ENCODE measurements around the gene FGD5.

The FGD5 gene

DNA sequence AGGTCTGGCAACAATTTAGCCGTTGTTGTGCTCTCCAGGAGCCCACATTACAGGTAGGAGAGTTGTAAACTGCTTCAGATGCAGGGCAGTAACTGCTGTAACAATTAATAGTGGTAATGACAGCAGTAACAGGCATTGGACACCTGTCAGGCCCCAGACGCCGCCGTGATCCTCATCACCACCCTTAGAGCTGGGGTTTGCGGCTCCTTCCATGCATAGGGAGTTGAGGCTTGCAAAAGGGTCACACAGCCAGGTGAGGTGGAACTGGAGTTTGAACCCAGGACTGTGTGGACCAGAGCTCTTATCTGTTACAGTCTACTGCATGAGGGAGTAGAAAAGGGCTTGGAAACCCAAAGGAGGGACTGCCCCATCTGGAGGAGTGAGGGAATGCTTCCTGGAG lies 101.8 kb downstream of the FGD5 start:
- TF ChIP-seq REST (IDR thresholded peaks at IDR 0.05; ENCODE audit: insufficient read depth in 1 of 2, low read depth in 2 of 2, low read length in 2 of 2): no peak
- TF ChIP-seq FOXP2 (optimal IDR thresholded peaks at IDR 0.05; ENCODE audit: borderline replicate concordance, extremely low read depth, extremely low read length, insufficient read depth): no peak
- no peak for TF ChIP-seq SIN3A (IDR thresholded peaks at IDR 0.05; ENCODE audit: borderline replicate concordance, insufficient read depth, low read length)
- no peak for TF ChIP-seq POLR2AphosphoS5 (IDR thresholded peaks at IDR 0.05; ENCODE audit: low read depth, low read length)
- no peak for TF ChIP-seq TAF1 (IDR thresholded peaks at IDR 0.05; ENCODE audit: borderline replicate concordance, insufficient read depth, low read length)

DNA sequence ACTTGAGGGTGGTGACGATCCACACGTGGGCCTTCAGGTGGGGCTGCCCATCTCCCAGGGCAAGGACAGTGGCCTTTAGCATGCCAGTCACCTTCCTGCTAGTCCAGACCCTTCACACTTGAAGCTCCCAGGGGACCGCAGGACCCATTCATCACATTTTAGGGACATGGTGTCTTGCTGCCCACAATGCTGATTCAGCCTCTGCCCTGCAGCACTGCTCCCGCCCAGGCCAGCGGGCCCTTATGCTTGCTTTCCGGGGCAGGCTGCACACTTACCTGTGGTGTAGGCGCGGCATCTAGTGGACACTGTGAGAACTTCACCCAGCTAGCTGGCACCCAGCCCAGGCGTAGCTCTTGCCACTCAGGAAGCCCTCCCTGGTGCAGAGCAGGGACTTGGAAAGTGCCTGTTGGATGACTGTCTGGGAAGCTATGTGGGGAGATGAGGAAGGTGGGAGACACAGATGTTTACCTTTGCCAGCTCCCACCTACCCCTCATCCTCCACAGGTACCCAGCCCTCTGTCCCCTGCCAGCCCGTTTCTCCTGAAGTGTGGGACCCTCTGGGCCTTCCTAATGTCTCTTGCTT lies 102.4 kb downstream of the FGD5 start:
- TF ChIP-seq FOXP2 (optimal IDR thresholded peaks at IDR 0.05; ENCODE audit: borderline replicate concordance, extremely low read depth, extremely low read length, insufficient read depth): peak; percentile 63
- no peak for TF ChIP-seq POLR2AphosphoS5 (IDR thresholded peaks at IDR 0.05; ENCODE audit: low read depth, low read length)

GRCh38 chr3:14921811-14922705 lies 103.3 kb downstream of the FGD5 start:
- TF ChIP-seq REST (IDR thresholded peaks at IDR 0.05; ENCODE audit: insufficient read depth in 1 of 2, low read depth in 2 of 2, low read length in 2 of 2) (no peak), SIN3A (IDR thresholded peaks at IDR 0.05; ENCODE audit: borderline replicate concordance, insufficient read depth, low read length) (no peak), POLR2AphosphoS5 (IDR thresholded peaks at IDR 0.05; ENCODE audit: low read depth, low read length) (no peak), FOXP2 (optimal IDR thresholded peaks at IDR 0.05; ENCODE audit: borderline replicate concordance, extremely low read depth, extremely low read length, insufficient read depth) (no peak), TAF1 (IDR thresholded peaks at IDR 0.05; ENCODE audit: borderline replicate concordance, insufficient read depth, low read length) (no peak)

DNA sequence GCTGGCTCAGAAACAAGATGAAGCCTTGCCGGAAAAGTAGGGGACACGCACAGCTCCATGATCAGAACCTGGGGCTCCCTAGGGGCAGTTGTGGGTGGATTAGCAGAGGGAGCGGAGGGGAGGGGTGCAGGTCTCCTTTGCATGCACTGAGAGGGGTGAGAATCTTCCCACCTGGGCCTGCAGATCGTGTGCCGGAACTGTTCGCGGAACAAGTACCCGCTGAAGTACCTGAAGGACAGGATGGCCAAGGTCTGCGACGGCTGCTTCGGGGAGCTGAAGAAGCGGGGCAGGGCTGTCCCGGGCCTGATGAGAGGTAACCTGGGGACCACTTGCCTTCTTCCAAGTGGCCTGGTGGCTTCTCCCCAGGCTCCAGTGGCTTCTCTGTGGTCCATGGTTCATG lies 104.1 kb downstream of the FGD5 start:
- TF ChIP-seq FOXP2 (optimal IDR thresholded peaks at IDR 0.05; ENCODE audit: borderline replicate concordance, extremely low read depth, extremely low read length, insufficient read depth) (no peak), SIN3A (IDR thresholded peaks at IDR 0.05; ENCODE audit: borderline replicate concordance, insufficient read depth, low read length) (no peak), TAF1 (IDR thresholded peaks at IDR 0.05; ENCODE audit: borderline replicate concordance, insufficient read depth, low read length) (no peak), REST (IDR thresholded peaks at IDR 0.05; ENCODE audit: insufficient read depth in 1 of 2, low read depth in 2 of 2, low read length in 2 of 2) (no peak), POLR2AphosphoS5 (IDR thresholded peaks at IDR 0.05; ENCODE audit: low read depth, low read length) (no peak)

DNA sequence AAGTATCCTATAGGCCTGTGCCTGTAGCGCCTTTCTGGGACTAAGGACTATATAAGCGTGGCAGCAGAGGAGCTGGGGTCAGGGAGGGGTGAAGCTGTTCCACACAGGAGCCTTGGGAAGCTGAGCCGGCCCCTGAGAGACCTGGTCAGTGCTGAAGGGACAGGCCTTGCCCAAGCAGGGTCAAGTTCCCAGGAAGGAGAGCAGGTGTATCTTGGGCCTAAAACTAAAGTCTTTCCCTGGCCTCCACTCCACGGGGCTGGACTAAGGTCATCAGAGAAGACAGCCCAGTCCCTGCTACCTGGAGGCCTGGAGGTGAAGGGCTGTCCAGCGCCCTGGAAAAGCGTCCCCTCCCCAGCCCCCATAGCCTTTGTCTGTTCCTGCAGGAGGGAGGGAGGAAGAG lies 104.7 kb downstream of the FGD5 start:
- TF ChIP-seq POLR2AphosphoS5 (IDR thresholded peaks at IDR 0.05; ENCODE audit: low read depth, low read length) (no peak), TAF1 (IDR thresholded peaks at IDR 0.05; ENCODE audit: borderline replicate concordance, insufficient read depth, low read length) (no peak), REST (IDR thresholded peaks at IDR 0.05; ENCODE audit: insufficient read depth in 1 of 2, low read depth in 2 of 2, low read length in 2 of 2) (no peak), FOXP2 (optimal IDR thresholded peaks at IDR 0.05; ENCODE audit: borderline replicate concordance, extremely low read depth, extremely low read length, insufficient read depth) (no peak), SIN3A (IDR thresholded peaks at IDR 0.05; ENCODE audit: borderline replicate concordance, insufficient read depth, low read length) (no peak)

Data from PFSK-1 (cell line).